ENCODE results near the gene PCSK5.

PCSK5 gene

GRCh38 chr9:75993434-75993833 lies 103.0 kb downstream of the PCSK5 start:
- H3K4me3 ChIP-seq (ENCODE audit: low read depth, low read length) = no peak overlapping the region
- no peak for DNase-seq (ENCODE audit: low read depth)
- TF ChIP-seq CTCF (IDR thresholded peaks at IDR 0.05; ENCODE audit: insufficient read depth, low read depth, low read length, missing control alignments) = no peak

- DNase-seq (ENCODE audit: low read depth) = no peak
- no peak for TF ChIP-seq CTCF (IDR thresholded peaks at IDR 0.05; ENCODE audit: insufficient read depth, low read depth, low read length, missing control alignments)
- no peak overlapping the region for H3K4me3 ChIP-seq (ENCODE audit: low read depth, low read length)
Observed at GRCh38 chr9:75995066-75995465, 104.6 kb downstream of the PCSK5 start.

- H3K4me3 ChIP-seq (ENCODE audit: low read depth, low read length) = no peak overlapping the region
- TF ChIP-seq CTCF (IDR thresholded peaks at IDR 0.05; ENCODE audit: insufficient read depth, low read depth, low read length, missing control alignments) = no peak
- DNase-seq (ENCODE audit: low read depth) = no peak
Observed at GRCh38 chr9:75996726-75997125, 106.3 kb downstream of the PCSK5 start.

GRCh38 chr9:75997206-75997605 lies 106.7 kb downstream of the PCSK5 start:
- no peak overlapping the region for H3K4me3 ChIP-seq (ENCODE audit: low read depth, low read length)
- DNase-seq (ENCODE audit: low read depth) = no peak
- TF ChIP-seq CTCF (IDR thresholded peaks at IDR 0.05; ENCODE audit: insufficient read depth, low read depth, low read length, missing control alignments) = no peak

GRCh38 chr9:75998096-75998780 lies 107.8 kb downstream of the PCSK5 start:
- no peak for TF ChIP-seq CTCF (IDR thresholded peaks at IDR 0.05; ENCODE audit: insufficient read depth, low read depth, low read length, missing control alignments)
- DNase-seq (ENCODE audit: low read depth) = no peak
- no peak overlapping the region for H3K4me3 ChIP-seq (ENCODE audit: low read depth, low read length)

GRCh38 chr9:76001459-76001858 lies 111.0 kb downstream of the PCSK5 start:
- TF ChIP-seq CTCF (IDR thresholded peaks at IDR 0.05; ENCODE audit: insufficient read depth, low read depth, low read length, missing control alignments) = no peak
- H3K4me3 ChIP-seq (ENCODE audit: low read depth, low read length) = no peak overlapping the region
- no peak for DNase-seq (ENCODE audit: low read depth)

GRCh38 chr9:76003041-76003440 lies 112.6 kb downstream of the PCSK5 start:
- H3K4me3 ChIP-seq (ENCODE audit: low read depth, low read length) = no peak overlapping the region
- TF ChIP-seq CTCF (IDR thresholded peaks at IDR 0.05; ENCODE audit: insufficient read depth, low read depth, low read length, missing control alignments) = no peak
- no peak for DNase-seq (ENCODE audit: low read depth)

All from GM12865 (cell line).